PC-3 (cell line): ENCODE data around the gene RALGPS1. TPM values are rescaled to one million over a fixed set of nuclear protein-coding genes. Genes with fewer than 3 reads are reported as not detected.

Experiments used
- ATAC-seq: fragments of 200-7000 bp; cut with Tn5 transposase; 2 replicates; pipeline ENCODE4 v1.9.1; 2020; ENCODE audit warnings: mild to moderate bottlenecking, moderate library complexity
- BruUV-seq: library from RNA; stranded (reverse); fragments of 400-500 nt; replicated peaks from 2 replicates; lab custom pipeline; 2021; lab: Mats Ljungman, UMichigan
- CTCF ChIA-PET: fragments of 300-600 bp; sonication (Branson Sonifier 250); formaldehyde crosslinking; loops from one replicate; lab custom pipeline; 2022; ENCODE audit warnings: antibody characterized with exemption; lab: Charles Lee
- POLR2A ChIA-PET: fragments of 300-600 bp; sonication (Branson Sonifier 250); formaldehyde crosslinking; loops from one replicate; lab custom pipeline; 2022; ENCODE audit warnings: antibody characterized with exemption; ENCODE audit not compliant: unreplicated experiment; lab: Charles Lee
- DNase-seq: peaks from one replicate; pipeline ENCODE4 v3.0.0-alpha.2; 2015
- H2AFZ ChIP-seq: fragments of 300-600 bp; sonication (generic); 2 replicates; pipeline ENCODE4 v1.6.0; 2016; ENCODE audit warnings: antibody characterized with exemption, low read length
- H3F3A ChIP-seq: fragments of 300-600 bp; sonication (generic); one replicate; pipeline ENCODE4 v1.6.0; 2017; ENCODE audit warnings: antibody characterized with exemption, low read length, control low read depth, mild to moderate bottlenecking; ENCODE audit not compliant: unreplicated experiment
- H3K27ac ChIP-seq: fragments of 300-600 bp; sonication (generic); 2 replicates; pipeline ENCODE4 v1.5.1; 2016; ENCODE audit warnings: mild to moderate bottlenecking, low read length
- H3K27me3 ChIP-seq: fragments of 300-600 bp; sonication (generic); 2 replicates; pipeline ENCODE4 v1.6.1; 2016; ENCODE audit warnings: low read length, mixed read lengths
- H3K36me3 ChIP-seq: fragments of 300-600 bp; sonication (generic); 2 replicates; pipeline ENCODE4 v1.6.1; 2016; ENCODE audit warnings: low read depth, mixed run types, low read length, mixed read lengths
- H3K4me1 ChIP-seq: fragments of 300-600 bp; sonication (generic); 2 replicates; pipeline ENCODE4 v1.5.1; 2016; ENCODE audit warnings: low read length; ENCODE audit not compliant: insufficient read depth
- H3K4me2 ChIP-seq: fragments of 300-600 bp; sonication (generic); 2 replicates; pipeline ENCODE4 v1.6.0; 2016; ENCODE audit warnings: low read length
- H3K4me3 ChIP-seq: fragments of 300-600 bp; sonication (generic); 2 replicates; pipeline ENCODE4 v1.5.1; 2016; ENCODE audit warnings: mild to moderate bottlenecking, low read length, mixed read lengths
- H3K79me2 ChIP-seq: fragments of 300-600 bp; sonication (generic); 2 replicates; pipeline ENCODE4 v1.6.1; 2017; ENCODE audit warnings: low read length, mixed read lengths
- H3K9ac ChIP-seq: fragments of 300-600 bp; sonication (generic); 2 replicates; pipeline ENCODE4 v1.6.0; 2016; ENCODE audit warnings: mild to moderate bottlenecking, low read length
- H3K9me2 ChIP-seq: fragments of 300-600 bp; sonication (generic); replicated peaks from 2 replicates; pipeline ENCODE4 v1.6.1; 2016; ENCODE audit warnings: mixed run types, low read length, mixed read lengths
- H3K9me3 ChIP-seq: fragments of 300-600 bp; sonication (generic); 2 replicates; pipeline ENCODE4 v1.6.1; 2016; ENCODE audit warnings: low read length, mixed read lengths
- H4K20me1 ChIP-seq: fragments of 300-600 bp; sonication (generic); 2 replicates; pipeline ENCODE4 v1.6.1; 2016; ENCODE audit warnings: low read length, mixed read lengths
- EZH2 ChIP-seq: fragments of 300-600 bp; sonication (generic); IDR thresholded peaks from one replicate; pipeline ENCODE4 v1.6.1; 2017; ENCODE audit warnings: antibody characterized with exemption, mild to moderate bottlenecking, low read length; ENCODE audit not compliant: unreplicated experiment
- EZH2phosphoT487 ChIP-seq: fragments of 300-600 bp; sonication (generic); IDR thresholded peaks from 2 replicates; pipeline ENCODE4 v1.6.1; 2018; ENCODE audit warnings: mild to moderate bottlenecking, antibody characterized with exemption, low read length, borderline replicate concordance
- intact Hi-C: fragments of 100-400 bp; cut with micrococcal nuclease; formaldehyde crosslinking; loops from 2 replicates; pipeline ENCODE4 v1.9.0; 2023
- total RNA-seq: library from RNA; depleted of rRNA; stranded (reverse); fragments of >200 nt; gene quantifications from 2 replicates; pipeline ENCODE4 v1.2.3, GENCODE V29; 2014
- TF ChIP-seq, protein P1 (sequence below): fragments of 300-600 bp; sonication (generic); conservative IDR thresholded peaks from 2 replicates; pipeline ENCODE4 v1.5.1; 2017; ENCODE audit warnings: antibody characterized with exemption, low read depth, mild to moderate bottlenecking, low read length

The RALGPS1 gene
- total RNA-seq, 1 experiment from 2014 or later: 10.2 TPM

- H3K36me3 ChIP-seq: no peaks in the 10 kb centered on the region
- POLR2A ChIA-PET: no interaction called here
- H3K79me2 ChIP-seq: no peaks in the 10 kb centered on the region
- ATAC-seq (no peak), DNase-seq (peak; percentile 13)
- no TSS peak for BruUV-seq
- no peaks in the 10 kb centered on the region for H3K9me2 ChIP-seq
- no peak overlapping the region for H2AFZ ChIP-seq
- no peaks in the 10 kb centered on the region for H3K9me3 ChIP-seq
- intact Hi-C loops: no loop called here
- H4K20me1 ChIP-seq: no peaks in the 10 kb centered on the region
- no peaks in the 10 kb centered on the region for H3K27me3 ChIP-seq
- 0 out of 2 replicates have a peak, but pooled peaks cover 4% of the 10 kb centered on the region for H3K4me1 ChIP-seq
- no peak overlapping the region for H3K27ac ChIP-seq
- no peak overlapping the region for H3K9ac ChIP-seq
- no peak for TF ChIP-seq EZH2
- TF ChIP-seq, protein P1, sequence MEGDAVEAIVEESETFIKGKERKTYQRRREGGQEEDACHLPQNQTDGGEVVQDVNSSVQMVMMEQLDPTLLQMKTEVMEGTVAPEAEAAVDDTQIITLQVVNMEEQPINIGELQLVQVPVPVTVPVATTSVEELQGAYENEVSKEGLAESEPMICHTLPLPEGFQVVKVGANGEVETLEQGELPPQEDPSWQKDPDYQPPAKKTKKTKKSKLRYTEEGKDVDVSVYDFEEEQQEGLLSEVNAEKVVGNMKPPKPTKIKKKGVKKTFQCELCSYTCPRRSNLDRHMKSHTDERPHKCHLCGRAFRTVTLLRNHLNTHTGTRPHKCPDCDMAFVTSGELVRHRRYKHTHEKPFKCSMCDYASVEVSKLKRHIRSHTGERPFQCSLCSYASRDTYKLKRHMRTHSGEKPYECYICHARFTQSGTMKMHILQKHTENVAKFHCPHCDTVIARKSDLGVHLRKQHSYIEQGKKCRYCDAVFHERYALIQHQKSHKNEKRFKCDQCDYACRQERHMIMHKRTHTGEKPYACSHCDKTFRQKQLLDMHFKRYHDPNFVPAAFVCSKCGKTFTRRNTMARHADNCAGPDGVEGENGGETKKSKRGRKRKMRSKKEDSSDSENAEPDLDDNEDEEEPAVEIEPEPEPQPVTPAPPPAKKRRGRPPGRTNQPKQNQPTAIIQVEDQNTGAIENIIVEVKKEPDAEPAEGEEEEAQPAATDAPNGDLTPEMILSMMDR: peak; percentile 51
- H3K4me2 ChIP-seq: no peak overlapping the region
- CTCF ChIA-PET: interaction anchor here (0.5 kb wide), 2 partner anchors 86 to 501 kb away, joined by 4 to 9 read pairs; no protein-coding TSS in a partner anchor
- H3K4me3 ChIP-seq: no peak overlapping the region
- no peaks in the 10 kb centered on the region for H3F3A ChIP-seq
These were observed 21.5 kb upstream of the RALGPS1 start for GRCh38 chr9:126893079-126893478.

DNA sequence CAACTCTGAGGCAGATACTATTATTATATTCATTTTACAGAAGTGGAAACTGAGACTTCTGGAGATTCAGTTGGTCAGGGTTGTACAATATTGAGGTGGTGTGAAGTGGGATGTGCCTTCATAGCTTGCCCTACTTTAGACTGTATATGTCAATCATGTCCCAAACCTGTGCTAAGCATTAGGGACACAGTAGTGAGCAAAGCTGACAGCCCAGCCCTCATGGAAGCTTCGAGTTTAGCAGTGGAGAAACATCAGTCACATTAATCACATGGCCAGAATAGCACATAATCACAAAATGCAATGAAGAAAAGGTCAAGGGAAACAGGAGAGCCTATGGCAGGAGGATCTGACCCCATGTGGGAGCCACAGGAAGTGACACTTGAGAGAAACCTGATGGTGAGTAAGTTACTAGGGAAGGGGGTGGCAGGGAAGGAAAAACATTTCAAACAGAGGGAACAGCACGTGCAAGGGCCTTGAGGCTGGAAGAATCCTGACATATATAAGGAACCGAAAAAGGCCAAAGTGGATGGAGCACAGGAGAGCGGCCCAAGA lies 20.5 kb upstream of the RALGPS1 start:
- POLR2A ChIA-PET: no interaction called here
- no peak for ATAC-seq
- Histone ChIP-seq H3K4me1 (0 out of 2 replicates have a peak, but pooled peaks cover 4% of the 10 kb centered on the region), H3K79me2 (no peaks in the 10 kb centered on the region), H3K4me2 (no peak overlapping the region), H3K27ac (no peak overlapping the region), H3K9me2 (no peaks in the 10 kb centered on the region), H3K36me3 (no peaks in the 10 kb centered on the region), H3K27me3 (no peaks in the 10 kb centered on the region), H3K9ac (no peak overlapping the region), H4K20me1 (no peaks in the 10 kb centered on the region), H3K9me3 (no peaks in the 10 kb centered on the region), H2AFZ (no peak overlapping the region), H3F3A (no peaks in the 10 kb centered on the region), H3K4me3 (no peak overlapping the region)
- intact Hi-C loops: no loop called here
- CTCF ChIA-PET: no interaction called here
- no peak for DNase-seq
- no TSS peak for BruUV-seq
- TF ChIP-seq, protein P1: no peak
- TF ChIP-seq EZH2: no peak
- no peak for TF ChIP-seq EZH2phosphoT487

- no peaks in the 10 kb centered on the region for H3K9me2 ChIP-seq
- H3K27ac ChIP-seq: no peak overlapping the region
- no peak overlapping the region for H3K4me2 ChIP-seq
- POLR2A ChIA-PET: no interaction called here
- DNase-seq (no peak), ATAC-seq (no peak)
- H3K9me3 ChIP-seq: no peaks in the 10 kb centered on the region
- no peaks in the 10 kb centered on the region for H3K27me3 ChIP-seq
- H4K20me1 ChIP-seq: no peaks in the 10 kb centered on the region
- H3K79me2 ChIP-seq: no peaks in the 10 kb centered on the region
- intact Hi-C loops: no loop called here
- H2AFZ ChIP-seq: no peak overlapping the region
- H3K9ac ChIP-seq: no peak overlapping the region
- H3F3A ChIP-seq: no peaks in the 10 kb centered on the region
- no peaks in the 10 kb centered on the region for H3K36me3 ChIP-seq
- H3K4me1 ChIP-seq: no peaks in the 10 kb centered on the region
- CTCF ChIA-PET: no interaction called here
- BruUV-seq: no TSS peak
- H3K4me3 ChIP-seq: no peak overlapping the region
- no peak for TF ChIP-seq EZH2
- TF ChIP-seq, protein P1: no peak
- TF ChIP-seq EZH2phosphoT487: no peak
These were observed 12.4 kb upstream of the RALGPS1 start for GRCh38 chr9:126902210-126902609.
